ENCODE results near the gene ABCA8. TPM values are rescaled to one million over a fixed set of nuclear protein-coding genes. Genes with fewer than 3 reads are reported as not detected.

The ABCA8 gene
- total and polyA plus RNA-seq, 10 of the 15 experiments (the other 5 are each of a cell fraction or from before 2014, with no cell fraction given) = 0.05 to 0.15 TPM; not detected in 8

DNA sequence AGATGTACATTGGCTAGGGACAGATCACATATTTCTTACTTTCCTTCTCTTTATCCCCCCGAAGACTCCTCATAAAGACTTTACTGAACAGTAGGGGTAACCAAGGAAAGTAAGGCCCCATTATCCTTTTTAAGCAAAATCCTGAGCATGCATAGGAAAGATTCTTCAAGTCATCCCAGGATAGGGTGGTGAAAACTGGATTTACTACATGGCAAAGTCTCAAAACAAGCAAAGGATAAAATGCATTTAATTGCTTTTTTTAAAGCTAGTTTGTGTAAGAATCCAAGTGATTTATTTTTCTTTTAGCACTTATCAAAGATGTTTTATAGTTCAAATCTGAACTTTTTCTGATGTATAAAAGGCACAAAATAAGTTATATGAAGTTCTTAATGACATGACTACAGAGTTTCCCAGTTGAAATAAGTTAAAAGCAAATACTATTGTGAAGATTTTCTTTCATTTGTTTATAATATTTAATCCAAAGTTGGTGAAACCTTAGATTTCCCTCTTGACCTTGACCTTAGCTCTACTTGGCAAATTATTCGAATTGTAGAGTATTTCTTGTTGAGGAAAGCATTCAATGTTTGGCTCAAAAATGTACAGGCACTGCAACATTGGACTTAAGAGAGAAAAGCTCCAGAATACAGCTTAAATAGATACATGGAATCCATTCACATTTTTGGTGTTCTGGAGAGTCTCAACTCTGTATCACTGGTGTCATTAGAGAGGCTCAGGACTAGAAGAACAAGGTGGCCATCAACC is 104.3 kb downstream of the ABCA8 start:
- intact Hi-C loops (cut with micrococcal nuclease; ENCODE audit: unreplicated experiment) (no loop called here), in situ Hi-C loops (cut with MboI) (no loop called here)
- Histone ChIP-seq H3K79me2 (ENCODE audit: control insufficient read depth, insufficient read depth, low read length) (no peaks in the 10 kb centered on the region), H4K20me1 (ENCODE audit: control insufficient read depth, insufficient read depth) (no peaks in the 10 kb centered on the region), H3K4me3 (no peak overlapping the region), H3K9ac (ENCODE audit: control insufficient read depth, insufficient read depth, low read length) (no peak overlapping the region), H3K4me1 (ENCODE audit: control insufficient read depth, insufficient read depth, low read length) (no peaks in the 10 kb centered on the region), H2AFZ (ENCODE audit: control insufficient read depth, low read depth, low read length) (no peak overlapping the region), H3K27me3 (replicated peaks in 1 of 2; ENCODE audit: control insufficient read depth in 2 of 2, insufficient read depth in 2 of 2, low read length in 1 of 2) (no peaks in the 10 kb centered on the region), H3K27ac (ENCODE audit: control insufficient read depth, insufficient read depth) (no peak overlapping the region), H3K9me3 (replicated peaks; ENCODE audit: control insufficient read depth, insufficient read depth, low read length) (no peaks in the 10 kb centered on the region), H3K4me2 (ENCODE audit: control insufficient read depth, insufficient read depth) (no peak overlapping the region), H3K36me3 (ENCODE audit: control insufficient read depth in 2 of 2, insufficient read depth in 2 of 2, low read length in 1 of 2) (no peaks in the 10 kb centered on the region)
- ChIA-PET POLR2A (no interaction called here), CTCF (no interaction called here), SMC1A (ENCODE audit: uncharacterized antibody, unreplicated experiment) (interaction anchor here (0.7 to 1.0 kb wide), 2 partner anchors 7 to 10 kb away, joined by 3 read pairs; no protein-coding TSS in a partner anchor), RAD21 (ENCODE audit: unreplicated experiment) (no interaction called here)
- no peak for FAIRE-seq
- 22% methylated on average over 2 of the region's 2 CpGs for WGBS (ENCODE audit: insufficient coverage, insufficient replicate concordance, low lambda C conversion rate, missing lambda C conversion rate)
- ATAC-seq = no peak
- TF ChIP-seq MYB (IDR thresholded peaks at IDR 0.05; ENCODE audit: borderline replicate concordance, low read depth, low read length) (no peak), REST (IDR thresholded peaks at IDR 0.05; ENCODE audit: low read depth, low read length) (no peak), TCF3 (IDR thresholded peaks at IDR 0.05; ENCODE audit: borderline replicate concordance, insufficient read depth, low read depth, low read length) (no peak), CBX3 (IDR thresholded peaks at IDR 0.05; ENCODE audit: borderline replicate concordance, low read depth) (no peak), RUNX3 (IDR thresholded peaks at IDR 0.05; ENCODE audit: low read length) (no peak), RFX5 (IDR thresholded peaks at IDR 0.05; ENCODE audit: low read depth, low read length) (no peak), SRF (IDR thresholded peaks at IDR 0.05; ENCODE audit: low read depth in 2 of 2, low read length in 2 of 2) (no peak), POLR2AphosphoS5 (IDR thresholded peaks at IDR 0.05; ENCODE audit: low read length) (no peak), BCL11A (IDR thresholded peaks at IDR 0.05; ENCODE audit: low read depth, low read length) (no peak), FOXK2 (IDR thresholded peaks at IDR 0.05) (no peak), POLR2AphosphoS2 (IDR thresholded peaks at IDR 0.05; ENCODE audit: low read depth, low read length) (no peak), PML (IDR thresholded peaks at IDR 0.05; ENCODE audit: low read length) (no peak)
- BruUV-seq (replicated peaks) = no TSS peak
- no peak for DNase-seq (ENCODE audit: low read depth, low spot score)

All from GM12878 (cell line).